ENCODE measurements around the gene ANKRD16.
"Not testable (repeated sequence)": the region's sequence is repeated elsewhere in the genome, so short reads cannot be mapped to it uniquely, and the experiment has no call there.

Gene ANKRD16

DNA sequence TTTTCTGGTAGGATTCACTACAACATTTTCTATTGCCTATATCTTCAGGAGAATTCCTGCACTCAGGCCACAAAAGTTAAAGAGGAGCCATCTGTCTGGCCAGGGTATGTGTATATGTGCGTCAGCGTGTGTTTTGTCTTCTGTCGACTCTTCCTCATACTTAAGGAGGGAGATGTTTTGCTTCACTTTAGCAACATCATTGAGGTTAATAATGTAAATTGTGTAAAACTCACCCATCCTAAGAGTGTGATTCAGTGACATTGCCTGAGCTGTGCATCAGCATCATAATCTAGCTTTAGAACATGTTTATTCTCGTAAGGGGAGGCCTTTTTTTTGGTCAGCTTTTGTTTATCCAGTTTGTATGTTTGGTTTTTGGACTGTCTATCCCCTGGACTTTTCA lies 24.0 kb upstream of the ANKRD16 start:
- H3K79me2 ChIP-seq (ENCODE audit: insufficient read depth, low read length), result no peaks in the 10 kb centered on the region
- no peak overlapping the region for H3K4me3 ChIP-seq (ENCODE audit: insufficient read depth, low read length, poor library complexity, severe bottlenecking)
- no peaks in the 10 kb centered on the region for H3F3A ChIP-seq (ENCODE audit: insufficient read depth)
- no peaks in the 10 kb centered on the region for H3K9me3 ChIP-seq (ENCODE audit: insufficient read depth, low read length)
- no peak overlapping the region for H3K9ac ChIP-seq (ENCODE audit: low read length)
- H3K4me2 ChIP-seq (ENCODE audit: low read depth, low read length, poor library complexity, severe bottlenecking), result no peak overlapping the region
- peaks cover 4% of the 10 kb centered on the region; the same call in 1 of the 2 replicates for H3K36me3 ChIP-seq (ENCODE audit: low read length)
- no peak for TF ChIP-seq EZH2phosphoT487 (conservative IDR thresholded peaks at IDR 0.05; ENCODE audit: low read length)
- TF ChIP-seq, protein P1, sequence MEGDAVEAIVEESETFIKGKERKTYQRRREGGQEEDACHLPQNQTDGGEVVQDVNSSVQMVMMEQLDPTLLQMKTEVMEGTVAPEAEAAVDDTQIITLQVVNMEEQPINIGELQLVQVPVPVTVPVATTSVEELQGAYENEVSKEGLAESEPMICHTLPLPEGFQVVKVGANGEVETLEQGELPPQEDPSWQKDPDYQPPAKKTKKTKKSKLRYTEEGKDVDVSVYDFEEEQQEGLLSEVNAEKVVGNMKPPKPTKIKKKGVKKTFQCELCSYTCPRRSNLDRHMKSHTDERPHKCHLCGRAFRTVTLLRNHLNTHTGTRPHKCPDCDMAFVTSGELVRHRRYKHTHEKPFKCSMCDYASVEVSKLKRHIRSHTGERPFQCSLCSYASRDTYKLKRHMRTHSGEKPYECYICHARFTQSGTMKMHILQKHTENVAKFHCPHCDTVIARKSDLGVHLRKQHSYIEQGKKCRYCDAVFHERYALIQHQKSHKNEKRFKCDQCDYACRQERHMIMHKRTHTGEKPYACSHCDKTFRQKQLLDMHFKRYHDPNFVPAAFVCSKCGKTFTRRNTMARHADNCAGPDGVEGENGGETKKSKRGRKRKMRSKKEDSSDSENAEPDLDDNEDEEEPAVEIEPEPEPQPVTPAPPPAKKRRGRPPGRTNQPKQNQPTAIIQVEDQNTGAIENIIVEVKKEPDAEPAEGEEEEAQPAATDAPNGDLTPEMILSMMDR (IDR thresholded peaks at IDR 0.05; ENCODE audit: insufficient read depth, low read length, poor library complexity, severe bottlenecking), result no peak
- H3K9me2 ChIP-seq (replicated peaks; ENCODE audit: insufficient read depth, low read length), result no peaks in the 10 kb centered on the region
- H4K20me1 ChIP-seq (ENCODE audit: low read depth, low read length), result no peaks in the 10 kb centered on the region
- H2AFZ ChIP-seq (ENCODE audit: low read depth, low read length, severe bottlenecking), result no peak overlapping the region
- H3K27me3 ChIP-seq (ENCODE audit: low read length), result no peaks in the 10 kb centered on the region
- no peak overlapping the region for H3K27ac ChIP-seq (ENCODE audit: low read depth, low read length)

DNA sequence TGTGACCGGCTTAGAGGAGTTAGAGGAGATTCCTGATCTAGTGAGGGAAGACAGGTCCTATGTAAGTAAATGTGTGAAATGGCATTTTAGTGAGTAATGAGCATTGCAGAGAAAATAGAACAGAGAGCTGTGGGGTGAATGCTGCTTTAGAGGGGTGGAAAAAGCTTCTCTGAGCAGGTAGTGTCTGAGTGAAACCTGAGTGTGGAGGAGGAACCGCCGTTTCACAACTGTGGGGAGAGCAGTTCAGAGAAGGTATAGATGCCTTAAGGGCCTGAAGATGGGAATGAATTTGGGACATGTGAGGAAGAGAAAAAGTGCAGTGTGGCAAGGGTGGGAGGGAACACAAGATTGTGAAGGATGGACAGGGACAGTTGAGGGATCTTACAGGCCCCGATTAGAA lies 22.0 kb upstream of the ANKRD16 start:
- Histone ChIP-seq H3K9ac (ENCODE audit: low read length) (no peak overlapping the region), H3K36me3 (ENCODE audit: low read length) (peaks cover 4% of the 10 kb centered on the region; the same call in 1 of the 2 replicates), H3K79me2 (ENCODE audit: insufficient read depth, low read length) (no peaks in the 10 kb centered on the region), H2AFZ (ENCODE audit: low read depth, low read length, severe bottlenecking) (no peak overlapping the region), H3K9me2 (replicated peaks; ENCODE audit: insufficient read depth, low read length) (no peaks in the 10 kb centered on the region), H4K20me1 (ENCODE audit: low read depth, low read length) (no peaks in the 10 kb centered on the region), H3K4me2 (ENCODE audit: low read depth, low read length, poor library complexity, severe bottlenecking) (no peak overlapping the region), H3F3A (ENCODE audit: insufficient read depth) (no peaks in the 10 kb centered on the region), H3K9me3 (ENCODE audit: insufficient read depth, low read length) (no peaks in the 10 kb centered on the region), H3K27ac (ENCODE audit: low read depth, low read length) (no peak overlapping the region), H3K4me3 (ENCODE audit: insufficient read depth, low read length, poor library complexity, severe bottlenecking) (no peak overlapping the region), H3K27me3 (ENCODE audit: low read length) (no peaks in the 10 kb centered on the region)
- TF ChIP-seq, protein P1 (IDR thresholded peaks at IDR 0.05; ENCODE audit: insufficient read depth, low read length, poor library complexity, severe bottlenecking), result no peak
- no peak for TF ChIP-seq EZH2phosphoT487 (conservative IDR thresholded peaks at IDR 0.05; ENCODE audit: low read length)

DNA sequence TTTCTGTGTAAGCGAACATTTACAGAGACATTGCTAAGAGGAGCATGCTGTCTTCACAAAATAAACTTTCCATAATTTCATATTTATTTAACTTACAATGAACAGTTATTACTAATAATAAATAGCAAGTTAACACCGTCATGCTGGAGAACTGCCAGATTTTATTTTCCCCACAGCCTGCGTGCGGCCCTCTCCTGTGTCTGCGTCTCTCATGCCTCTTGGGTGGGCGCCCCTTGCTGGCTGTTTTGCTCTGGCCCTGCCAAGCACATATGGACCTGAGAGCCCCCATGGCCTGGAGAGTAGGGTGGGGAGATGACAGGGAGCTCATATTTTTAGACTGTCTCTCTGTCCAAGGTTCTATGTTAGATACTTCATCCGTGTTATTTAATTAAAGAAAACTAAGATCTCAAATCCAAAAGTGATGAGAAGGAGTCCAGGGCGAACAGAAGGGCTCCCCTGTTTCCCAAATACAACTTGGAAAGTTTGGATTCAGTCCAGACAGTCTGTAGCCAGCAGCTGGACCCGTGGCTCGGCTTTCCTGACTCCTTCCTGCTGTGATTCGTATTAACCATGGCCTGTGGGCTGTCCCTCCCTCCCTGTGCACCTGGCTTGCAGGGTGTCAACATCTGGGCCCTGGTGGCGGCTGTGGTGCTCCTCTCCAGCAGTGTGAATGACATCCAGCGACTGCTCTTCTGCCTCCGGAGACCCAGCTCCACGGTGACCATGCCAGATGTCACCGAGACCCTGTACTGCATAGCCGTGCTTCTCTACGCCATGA lies 20.8 kb upstream of the ANKRD16 start:
- no peak for TF ChIP-seq EZH2phosphoT487 (conservative IDR thresholded peaks at IDR 0.05; ENCODE audit: low read length)
- TF ChIP-seq, protein P1 (IDR thresholded peaks at IDR 0.05; ENCODE audit: insufficient read depth, low read length, poor library complexity, severe bottlenecking), result no peak
- Histone ChIP-seq H3K9me3 (ENCODE audit: insufficient read depth, low read length) (no peaks in the 10 kb centered on the region), H3F3A (ENCODE audit: insufficient read depth) (no peaks in the 10 kb centered on the region), H3K27me3 (ENCODE audit: low read length) (no peaks in the 10 kb centered on the region), H3K4me2 (ENCODE audit: low read depth, low read length, poor library complexity, severe bottlenecking) (no peak overlapping the region), H3K27ac (ENCODE audit: low read depth, low read length) (no peak overlapping the region), H3K9me2 (replicated peaks; ENCODE audit: insufficient read depth, low read length) (no peaks in the 10 kb centered on the region), H3K4me3 (ENCODE audit: insufficient read depth, low read length, poor library complexity, severe bottlenecking) (no peak overlapping the region), H3K79me2 (ENCODE audit: insufficient read depth, low read length) (no peaks in the 10 kb centered on the region), H4K20me1 (ENCODE audit: low read depth, low read length) (no peaks in the 10 kb centered on the region), H2AFZ (ENCODE audit: low read depth, low read length, severe bottlenecking) (no peak overlapping the region), H3K36me3 (ENCODE audit: low read length) (peaks cover 4% of the 10 kb centered on the region; the same call in 1 of the 2 replicates), H3K9ac (ENCODE audit: low read length) (no peak overlapping the region)

DNA sequence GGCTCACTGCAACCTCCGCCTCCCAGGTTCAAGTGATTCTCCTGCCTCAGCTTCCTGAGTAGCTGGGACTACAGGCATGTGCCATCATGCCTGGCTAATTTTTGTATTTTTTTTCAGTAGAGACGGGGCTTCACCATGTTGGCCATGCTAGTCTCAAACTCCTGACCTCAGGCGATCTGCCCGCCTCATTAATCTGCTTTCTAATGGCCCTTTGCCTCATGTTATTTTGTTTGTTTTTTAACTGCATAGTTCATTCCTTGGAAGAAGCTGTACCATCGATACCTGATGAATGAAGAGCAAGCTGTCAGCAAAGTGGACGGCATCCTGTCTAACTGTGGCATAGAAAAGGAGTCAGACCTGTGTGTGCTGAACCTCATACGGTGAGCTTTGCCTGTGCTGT lies 19.0 kb upstream of the ANKRD16 start:
- H3K79me2 ChIP-seq (ENCODE audit: insufficient read depth, low read length); H3K27ac ChIP-seq (ENCODE audit: low read depth, low read length); H3K9me2 ChIP-seq (replicated peaks; ENCODE audit: insufficient read depth, low read length); H4K20me1 ChIP-seq (ENCODE audit: low read depth, low read length); H2AFZ ChIP-seq (ENCODE audit: low read depth, low read length, severe bottlenecking); H3K9me3 ChIP-seq (ENCODE audit: insufficient read depth, low read length); H3K4me2 ChIP-seq (ENCODE audit: low read depth, low read length, poor library complexity, severe bottlenecking); H3K9ac ChIP-seq (ENCODE audit: low read length); H3K36me3 ChIP-seq (ENCODE audit: low read length); H3K4me3 ChIP-seq (ENCODE audit: insufficient read depth, low read length, poor library complexity, severe bottlenecking); H3F3A ChIP-seq (ENCODE audit: insufficient read depth); H3K27me3 ChIP-seq (ENCODE audit: low read length): not testable (repeated sequence)
